HL-60 (cell line): Measurements from ENCODE around the gene TUBG1.

Experiments
- DNase-seq, 2 experiments: peaks; one replicate each; pipeline ENCODE4 v3.0.0-alpha.2; 2010 to 2020; ENCODE audit warnings: low read depth in 1 of 2, low spot score in 1 of 2
- H3K27ac ChIP-seq: fragments of 250-450 bp; sonication (Bioruptor Pico); replicated peaks from 2 replicates; pipeline ENCODE4 v1.5.1; 2020; ENCODE audit warnings: mild to moderate bottlenecking, moderate library complexity
- H3K27me3 ChIP-seq: fragments of 250-450 bp; sonication (Bioruptor Pico); 2 replicates; pipeline ENCODE4 v1.5.1; 2021; ENCODE audit warnings: mild to moderate bottlenecking, moderate library complexity; ENCODE audit not compliant: insufficient read depth, poor library complexity, severe bottlenecking
- H3K4me3 ChIP-seq: replicated peaks from 2 replicates; pipeline ENCODE4 v1.5.1; 2011; ENCODE audit warnings: mild to moderate bottlenecking, control low read depth, low read length; ENCODE audit not compliant: insufficient read depth
- CTCF ChIP-seq: IDR thresholded peaks from one replicate; pipeline ENCODE4 v1.5.1; 2011; ENCODE audit warnings: low read length, control low read depth, inconsistent platforms; ENCODE audit not compliant: insufficient read depth
- GABPA ChIP-seq: IDR thresholded peaks from 2 replicates; pipeline ENCODE4 v1.6.1; 2012; ENCODE audit warnings: low read depth
- POLR2AphosphoS5 ChIP-seq: IDR thresholded peaks from 2 replicates; pipeline ENCODE4 v1.6.1; 2012; ENCODE audit warnings: low read depth
- REST ChIP-seq: IDR thresholded peaks from 2 replicates; pipeline ENCODE4 v1.6.1; 2012; ENCODE audit warnings: low read depth; ENCODE audit not compliant: insufficient replicate concordance
- SPI1 ChIP-seq: IDR thresholded peaks from 2 replicates; pipeline ENCODE4 v1.6.1; 2012; ENCODE audit warnings: low read depth, mild to moderate bottlenecking, borderline replicate concordance

TUBG1 gene

GRCh38 chr17:42596386-42596785, 13.1 kb upstream of the TUBG1 start:
- Histone ChIP-seq H3K4me3 (no peak overlapping the region), H3K27ac (no peak overlapping the region), H3K27me3 (no peaks in the 10 kb centered on the region)
- DNase-seq = no peak
- TF ChIP-seq REST (no peak), POLR2AphosphoS5 (no peak)

GRCh38 chr17:42598905-42599304, 10.6 kb upstream of the TUBG1 start:
- Histone ChIP-seq H3K4me3 (no peak overlapping the region), H3K27me3 (no peaks in the 10 kb centered on the region), H3K27ac (no peak overlapping the region)
- no peak for DNase-seq
- TF ChIP-seq GABPA (no peak), REST (no peak), CTCF (no peak), SPI1 (no peak), POLR2AphosphoS5 (no peak)

GRCh38 chr17:42603318-42603717, 6.2 kb upstream of the TUBG1 start:
- H3K4me3 ChIP-seq = no peak overlapping the region
- DNase-seq = no peak
- no peak overlapping the region for H3K27ac ChIP-seq
- no peak for TF ChIP-seq CTCF
- TF ChIP-seq SPI1 = no peak
- TF ChIP-seq GABPA = no peak
- no peak for TF ChIP-seq POLR2AphosphoS5
- TF ChIP-seq REST = no peak
- no peaks in the 10 kb centered on the region for H3K27me3 ChIP-seq

GRCh38 chr17:42607769-42608168, 1.7 kb upstream of the TUBG1 start:
- no peak for DNase-seq
- no peaks in the 10 kb centered on the region for H3K27me3 ChIP-seq
- peak overlapping the region; percentile 77 for H3K27ac ChIP-seq
- peak overlapping the region; percentile 82 for H3K4me3 ChIP-seq
- TF ChIP-seq POLR2AphosphoS5 = no peak
- no peak for TF ChIP-seq GABPA
- TF ChIP-seq SPI1 = no peak
- TF ChIP-seq REST = no peak
- no peak for TF ChIP-seq CTCF
